HepG2 (cell line): Measurements from ENCODE around the gene FRMD3. TPM values are rescaled to one million over a fixed set of nuclear protein-coding genes. Genes with fewer than 3 reads are reported as not detected.

Source experiments
- CENPT ChIP-seq: sonication (generic); formaldehyde crosslinking; IDR thresholded peaks from 2 replicates; pipeline ENCODE4 v1.8.0; 2022; ENCODE audit warnings: low read depth, mild to moderate bottlenecking, moderate library complexity, missing genetic modification reagents
- KMT2A ChIP-seq: sonication (generic); formaldehyde crosslinking; IDR thresholded peaks from 2 replicates; pipeline ENCODE4 v1.4.0; 2020; ENCODE audit warnings: missing genetic modification reagents
- LRRFIP1 ChIP-seq: sonication (generic); formaldehyde crosslinking; conservative IDR thresholded peaks from 2 replicates; pipeline ENCODE4 v1.4.0; 2020; ENCODE audit warnings: missing genetic modification reagents
- MNT ChIP-seq: fragments of 450-650 bp; IDR thresholded peaks from 2 replicates; pipeline ENCODE4 v1.6.1; 2016
- POLR2G ChIP-seq: fragments of 200-400 bp; formaldehyde crosslinking; IDR thresholded peaks from 2 replicates; pipeline ENCODE4 v1.6.1; 2018; ENCODE audit warnings: mild to moderate bottlenecking, low read depth, low read length, moderate library complexity
- RAD51 ChIP-seq: fragments of 450-650 bp; IDR thresholded peaks from 2 replicates; pipeline ENCODE4 v1.6.1; 2016; ENCODE audit warnings: borderline replicate concordance
- RBAK ChIP-seq: sonication (generic); formaldehyde crosslinking; IDR thresholded peaks from 2 replicates; pipeline ENCODE4 v1.5.1; 2020; ENCODE audit warnings: mild to moderate bottlenecking, missing genetic modification reagents
- SCMH1 ChIP-seq: sonication (generic); formaldehyde crosslinking; IDR thresholded peaks from 2 replicates; pipeline ENCODE4 v1.9.0; 2021; ENCODE audit warnings: missing genetic modification reagents, mild to moderate bottlenecking, borderline replicate concordance
- SNRNP70 ChIP-seq: fragments of 200-400 bp; formaldehyde crosslinking; IDR thresholded peaks from 2 replicates; pipeline ENCODE4 v1.6.1; 2017; ENCODE audit warnings: mild to moderate bottlenecking, low read depth, low read length, moderate library complexity
- U2AF2 ChIP-seq: fragments of 200-400 bp; formaldehyde crosslinking; IDR thresholded peaks from 2 replicates; pipeline ENCODE4 v1.6.1; 2017; ENCODE audit warnings: low read depth, mild to moderate bottlenecking, low read length
- ZBTB8A ChIP-seq: sonication (generic); formaldehyde crosslinking; IDR thresholded peaks from 2 replicates; pipeline ENCODE4 v1.4.0; 2020; ENCODE audit warnings: mild to moderate bottlenecking, low read depth, missing genetic modification reagents, borderline replicate concordance
- ZNF234 ChIP-seq: sonication (generic); formaldehyde crosslinking; conservative IDR thresholded peaks from 2 replicates; pipeline ENCODE4 v1.5.1; 2020; ENCODE audit warnings: mild to moderate bottlenecking, missing genetic modification reagents
- ZNF256 ChIP-seq: sonication (generic); formaldehyde crosslinking; conservative IDR thresholded peaks from 2 replicates; pipeline ENCODE4 v1.4.0; 2020; ENCODE audit warnings: missing genetic modification reagents
- ZNF362 ChIP-seq: sonication (generic); formaldehyde crosslinking; IDR thresholded peaks from 2 replicates; pipeline ENCODE4 v1.4.0; 2020; ENCODE audit warnings: missing genetic modification reagents, mild to moderate bottlenecking, borderline replicate concordance
- ZNF383 ChIP-seq: sonication (generic); formaldehyde crosslinking; IDR thresholded peaks from 2 replicates; pipeline ENCODE4 v1.4.0; 2020; ENCODE audit warnings: missing genetic modification reagents, mild to moderate bottlenecking, borderline replicate concordance
- ZNF430 ChIP-seq: sonication (generic); formaldehyde crosslinking; IDR thresholded peaks from 2 replicates; pipeline ENCODE4 v1.9.0; 2021; ENCODE audit warnings: mild to moderate bottlenecking, missing genetic modification reagents
- ZNF619 ChIP-seq: sonication (generic); formaldehyde crosslinking; IDR thresholded peaks from 2 replicates; pipeline ENCODE4 v1.4.0; 2020; ENCODE audit warnings: mild to moderate bottlenecking, missing genetic modification reagents
- ZNF672 ChIP-seq: sonication (generic); formaldehyde crosslinking; IDR thresholded peaks from 2 replicates; pipeline ENCODE4 v1.8.1; 2022; ENCODE audit warnings: missing genetic modification reagents
- ZNF775 ChIP-seq: sonication (generic); formaldehyde crosslinking; IDR thresholded peaks from 2 replicates; pipeline ENCODE4 v1.4.0; 2020; ENCODE audit warnings: missing genetic modification reagents, mild to moderate bottlenecking, moderate library complexity, borderline replicate concordance
- polyA plus RNA-seq, 8 experiments: library from polyadenylated mRNA; depleted of rRNA in 3 of 8; stranded (reverse) in 7 of 8; unstranded in 1 of 8; fragments of >200 nt; fragmentation: Illumina TruSeq in 4 of 8; extraction: Trizol in 4 of 8; gene quantifications; 2 replicates each; pipeline versions ENCODE4 v1.2.1 to v1.2.3, GENCODE V29; 2011 to 2016; ENCODE audit warnings: low read depth in 4 of 8, missing spikeins in 1 of 8, mixed read lengths in 1 of 8; ENCODE audit not compliant: insufficient read depth in 1 of 8
- total RNA-seq, 5 experiments: library from RNA; depleted of rRNA; stranded (reverse); fragments of >200 nt; fragmentation: Illumina TruSeq; extraction: Trizol; gene quantifications; 2 replicates each; pipeline ENCODE4 v1.2.3, GENCODE V29; 2016; ENCODE audit warnings: low read depth in 1 of 5
- TF ChIP-seq, protein P1 (sequence below): sonication (generic); formaldehyde crosslinking; IDR thresholded peaks from 2 replicates; pipeline ENCODE4 v1.5.0; 2020; ENCODE audit warnings: missing genetic modification reagents
- TF ChIP-seq, protein P2 (sequence below): sonication (generic); formaldehyde crosslinking; IDR thresholded peaks from 2 replicates; pipeline ENCODE4 v1.5.0; 2020; ENCODE audit warnings: mild to moderate bottlenecking, missing genetic modification reagents

The FRMD3 gene
- total and polyA plus RNA-seq, 2 of the 13 experiments (the other 11 are each of a cell fraction or from before 2014, with no cell fraction given): 3.2 to 7.7 TPM

DNA sequence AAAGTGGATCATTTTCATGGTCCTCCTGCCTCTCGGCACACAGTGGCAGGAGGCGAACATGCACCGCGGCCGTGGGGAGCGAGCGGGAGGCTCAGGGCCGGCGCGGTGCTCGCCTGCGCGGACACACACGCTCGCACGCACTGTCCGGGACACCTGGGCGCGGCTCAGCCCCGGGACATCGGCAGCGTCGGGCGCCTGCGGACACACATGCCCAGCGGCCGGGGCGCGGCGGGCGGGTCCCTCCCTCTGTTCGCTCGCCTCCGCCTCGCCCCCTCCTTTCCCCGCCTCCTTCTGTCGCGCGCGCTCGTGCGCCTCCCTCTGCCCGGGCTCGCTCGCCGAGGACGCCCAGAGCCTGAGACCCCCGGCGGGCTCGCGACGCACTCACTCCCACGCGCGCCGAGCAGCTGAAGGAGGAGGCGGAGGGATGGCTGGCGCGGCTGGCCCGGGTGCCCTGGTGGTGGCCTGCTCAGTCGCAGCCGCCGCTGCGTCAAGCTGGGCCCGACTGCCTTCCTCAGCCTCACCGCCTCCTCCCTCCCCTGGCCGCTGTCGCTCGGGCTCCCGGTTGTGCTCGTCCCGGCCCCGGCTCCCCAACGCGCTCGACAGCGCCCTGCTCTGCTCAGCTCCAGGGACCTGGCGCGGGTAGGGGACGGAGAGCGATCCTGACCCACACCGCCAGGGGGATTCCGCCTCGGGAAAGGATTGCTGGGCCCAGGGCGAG, at the start of gene FRMD3 (continued):
- TF ChIP-seq, protein P1, sequence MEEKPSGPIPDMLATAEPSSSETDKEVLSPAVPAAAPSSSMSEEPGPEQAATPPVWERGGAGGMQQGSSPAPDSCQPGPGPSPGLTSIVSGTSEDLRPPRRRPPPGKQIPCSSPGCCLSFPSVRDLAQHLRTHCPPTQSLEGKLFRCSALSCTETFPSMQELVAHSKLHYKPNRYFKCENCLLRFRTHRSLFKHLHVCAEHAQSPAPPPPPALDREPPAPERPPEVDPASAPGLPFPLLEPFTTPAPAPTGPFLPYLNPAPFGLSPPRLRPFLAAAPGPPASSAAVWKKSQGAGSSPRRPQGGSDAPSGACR (CRISPR knock-in tag): peak; percentile 94
- TF ChIP-seq, protein P2, sequence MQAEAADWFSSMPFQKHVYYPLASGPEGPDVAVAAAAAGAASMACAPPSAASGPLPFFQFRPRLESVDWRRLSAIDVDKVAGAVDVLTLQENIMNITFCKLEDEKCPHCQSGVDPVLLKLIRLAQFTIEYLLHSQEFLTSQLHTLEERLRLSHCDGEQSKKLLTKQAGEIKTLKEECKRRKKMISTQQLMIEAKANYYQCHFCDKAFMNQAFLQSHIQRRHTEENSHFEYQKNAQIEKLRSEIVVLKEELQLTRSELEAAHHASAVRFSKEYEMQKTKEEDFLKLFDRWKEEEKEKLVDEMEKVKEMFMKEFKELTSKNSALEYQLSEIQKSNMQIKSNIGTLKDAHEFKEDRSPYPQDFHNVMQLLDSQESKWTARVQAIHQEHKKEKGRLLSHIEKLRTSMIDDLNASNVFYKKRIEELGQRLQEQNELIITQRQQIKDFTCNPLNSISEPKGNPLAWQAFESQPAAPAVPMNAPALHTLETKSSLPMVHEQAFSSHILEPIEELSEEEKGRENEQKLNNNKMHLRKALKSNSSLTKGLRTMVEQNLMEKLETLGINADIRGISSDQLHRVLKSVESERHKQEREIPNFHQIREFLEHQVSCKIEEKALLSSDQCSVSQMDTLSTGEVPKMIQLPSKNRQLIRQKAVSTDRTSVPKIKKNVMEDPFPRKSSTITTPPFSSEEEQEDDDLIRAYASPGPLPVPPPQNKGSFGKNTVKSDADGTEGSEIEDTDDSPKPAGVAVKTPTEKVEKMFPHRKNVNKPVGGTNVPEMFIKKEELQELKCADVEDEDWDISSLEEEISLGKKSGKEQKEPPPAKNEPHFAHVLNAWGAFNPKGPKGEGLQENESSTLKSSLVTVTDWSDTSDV (CRISPR knock-in tag): no peak
- no peak for TF ChIP-seq SNRNP70
- peak; percentile 86; the same call in 1 of the 2 replicates for TF ChIP-seq KMT2A (CRISPR knock-in tag)
- no peak for TF ChIP-seq ZBTB8A
- peak; percentile 59; the same call in 1 of the 2 replicates for TF ChIP-seq ZNF362 (CRISPR knock-in tag)
- TF ChIP-seq ZNF256: no peak
- 0 out of 2 replicates have a peak, but pooled peaks have one; percentile 34 for TF ChIP-seq CENPT (CRISPR knock-in tag)
- TF ChIP-seq ZNF619: no peak
- TF ChIP-seq U2AF2: no peak
- TF ChIP-seq ZNF775 (CRISPR knock-in tag): 0 out of 2 replicates have a peak, but pooled peaks have one; percentile 18
- TF ChIP-seq RBAK (CRISPR knock-in tag): no peak
- TF ChIP-seq POLR2G: peak; percentile 61
- no peak for TF ChIP-seq MNT
- peak; percentile 82; the same call in 1 of the 2 replicates for TF ChIP-seq ZNF672 (CRISPR knock-in tag)
- TF ChIP-seq SCMH1 (CRISPR knock-in tag): no peak
- no peak for TF ChIP-seq RAD51
- peak; percentile 89; the same call in 1 of the 2 replicates for TF ChIP-seq ZNF234 (CRISPR knock-in tag)
- TF ChIP-seq ZNF383: 0 out of 2 replicates have a peak, but pooled peaks have one; percentile 67
- TF ChIP-seq LRRFIP1 (CRISPR knock-in tag): no peak
- TF ChIP-seq ZNF430 (CRISPR knock-in tag): peak; percentile 46; the same call in 1 of the 2 replicates
